BJ (cell line): ENCODE data around the gene BID. TPM values are rescaled to one million over a fixed set of nuclear protein-coding genes. Genes with fewer than 3 reads are reported as not detected.

Source experiments
- CTCF ChIA-PET: fragments of 350-600 bp; formaldehyde crosslinking; extraction: SDS; loops from one replicate; lab custom pipeline; 2021; ENCODE audit warnings: antibody characterized with exemption, inconsistent platforms; lab: Yijun Ruan, JAX
- POLR2A ChIA-PET: fragments of 300-600 bp; sonication (Branson Sonifier 250); formaldehyde crosslinking; extraction: SDS; loops from one replicate; lab custom pipeline; 2021; ENCODE audit warnings: antibody characterized with exemption; lab: Charles Lee
- DNase-seq: peaks from one replicate; pipeline ENCODE4 v3.0.0-alpha.2; 2011; ENCODE audit warnings: low read depth
- H3K27me3 ChIP-seq: 2 replicates; pipeline ENCODE4 v1.6.0; 2011; ENCODE audit warnings: low read length; ENCODE audit not compliant: control insufficient read depth, insufficient read depth
- H3K36me3 ChIP-seq: 2 replicates; pipeline ENCODE4 v1.5.1; 2011; ENCODE audit warnings: low read length; ENCODE audit not compliant: control insufficient read depth, insufficient read depth
- H3K4me3 ChIP-seq: 2 replicates; pipeline ENCODE4 v1.5.1; 2011; ENCODE audit warnings: low read depth, mild to moderate bottlenecking, control low read depth, low read length
- polyA plus RNA-seq: library from polyadenylated mRNA; depleted of rRNA; stranded (reverse); fragments of >200 nt; gene quantifications from 2 replicates; pipeline ENCODE4 v1.2.3, GENCODE V29; 2011
- TF ChIP-seq, protein P1 (sequence below): IDR thresholded peaks from 2 replicates; pipeline ENCODE4 v1.5.1; 2011; ENCODE audit warnings: low read depth, mild to moderate bottlenecking, control low read depth, inconsistent platforms, low read length, moderate library complexity; ENCODE audit not compliant: insufficient read depth

BID gene
- polyA plus RNA-seq, 1 experiment = 96.4 TPM

DNA sequence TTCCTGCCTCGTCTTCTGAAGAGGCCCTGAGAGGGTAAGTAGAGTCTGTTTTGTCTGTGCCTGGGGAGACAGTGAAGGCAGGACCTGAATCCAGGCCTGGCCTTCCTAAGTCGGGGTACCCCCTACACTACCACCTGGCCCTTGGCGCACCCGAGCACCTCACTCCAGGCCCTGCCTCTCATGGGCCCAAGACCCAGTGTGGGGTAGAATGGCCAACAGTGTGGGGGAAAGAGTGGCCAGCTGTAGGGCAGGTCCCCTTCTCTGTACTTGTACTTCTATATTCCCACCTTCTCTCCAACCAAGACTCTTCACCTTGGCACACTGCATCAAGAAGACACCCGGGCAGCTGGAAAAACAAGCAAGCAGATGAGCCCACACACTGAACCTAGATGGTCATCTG lies 22.4 kb upstream of the BID start:
- peaks cover 3% of the 10 kb centered on the region for H3K36me3 ChIP-seq
- DNase-seq = no peak
- H3K27me3 ChIP-seq = no peaks in the 10 kb centered on the region
- ChIA-PET POLR2A (no interaction called here), CTCF (interaction anchor here (1.2 kb wide), 1 partner anchor 12 kb away, joined by 3 read pairs; no protein-coding TSS in a partner anchor)
- H3K4me3 ChIP-seq = no peak overlapping the region
- TF ChIP-seq, protein P1, sequence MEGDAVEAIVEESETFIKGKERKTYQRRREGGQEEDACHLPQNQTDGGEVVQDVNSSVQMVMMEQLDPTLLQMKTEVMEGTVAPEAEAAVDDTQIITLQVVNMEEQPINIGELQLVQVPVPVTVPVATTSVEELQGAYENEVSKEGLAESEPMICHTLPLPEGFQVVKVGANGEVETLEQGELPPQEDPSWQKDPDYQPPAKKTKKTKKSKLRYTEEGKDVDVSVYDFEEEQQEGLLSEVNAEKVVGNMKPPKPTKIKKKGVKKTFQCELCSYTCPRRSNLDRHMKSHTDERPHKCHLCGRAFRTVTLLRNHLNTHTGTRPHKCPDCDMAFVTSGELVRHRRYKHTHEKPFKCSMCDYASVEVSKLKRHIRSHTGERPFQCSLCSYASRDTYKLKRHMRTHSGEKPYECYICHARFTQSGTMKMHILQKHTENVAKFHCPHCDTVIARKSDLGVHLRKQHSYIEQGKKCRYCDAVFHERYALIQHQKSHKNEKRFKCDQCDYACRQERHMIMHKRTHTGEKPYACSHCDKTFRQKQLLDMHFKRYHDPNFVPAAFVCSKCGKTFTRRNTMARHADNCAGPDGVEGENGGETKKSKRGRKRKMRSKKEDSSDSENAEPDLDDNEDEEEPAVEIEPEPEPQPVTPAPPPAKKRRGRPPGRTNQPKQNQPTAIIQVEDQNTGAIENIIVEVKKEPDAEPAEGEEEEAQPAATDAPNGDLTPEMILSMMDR = no peak

DNA sequence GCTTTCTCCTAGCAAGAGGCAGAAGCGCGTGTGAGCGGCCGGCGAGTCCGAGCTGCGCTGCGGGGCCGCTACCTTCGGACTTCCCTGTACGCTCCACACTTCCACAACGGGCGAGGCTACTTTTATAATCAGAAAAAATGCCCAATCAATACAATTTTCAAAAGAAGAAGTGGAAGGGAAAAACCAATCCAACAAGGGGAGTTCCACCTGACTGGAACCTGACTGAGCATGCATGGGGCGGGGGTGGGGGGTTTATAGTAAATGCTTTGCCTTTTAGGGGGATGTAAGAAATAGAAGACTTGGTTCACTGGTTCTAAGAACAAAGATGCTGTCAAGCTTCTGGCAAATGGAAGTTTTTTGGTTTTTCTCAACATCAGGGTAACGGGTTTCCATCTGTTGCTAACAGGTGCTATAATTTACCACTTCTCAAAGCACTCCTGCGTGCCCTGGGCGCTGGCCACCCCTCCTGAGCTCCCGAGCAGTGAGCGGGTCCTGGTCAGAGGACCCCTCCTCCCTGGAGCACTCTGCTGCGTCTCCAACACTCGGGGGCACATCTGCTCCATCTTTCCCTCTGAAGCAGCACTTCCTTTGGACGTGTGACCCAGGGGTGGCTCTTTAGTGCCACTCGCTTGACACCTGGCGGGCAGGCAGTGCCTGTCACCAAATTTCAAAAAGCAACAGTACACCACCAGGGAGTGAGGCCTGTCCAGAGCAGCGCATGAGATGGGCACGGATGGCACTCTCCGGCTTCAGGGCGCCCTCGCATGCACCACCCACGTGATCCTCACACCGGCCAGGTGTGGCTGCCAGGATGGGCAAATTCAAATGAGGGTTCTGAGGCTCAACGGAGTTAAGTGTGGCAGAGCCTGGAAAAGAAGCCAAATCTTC lies 21.6 kb upstream of the BID start:
- Histone ChIP-seq H3K4me3 (no peak overlapping the region), H3K27me3 (no peaks in the 10 kb centered on the region), H3K36me3 (peaks cover 3% of the 10 kb centered on the region)
- ChIA-PET POLR2A (no interaction called here), CTCF (interaction anchor here (1.2 to 1.6 kb wide), 2 partner anchors 9 to 11 kb away, joined by 3 to 6 read pairs; no protein-coding TSS in a partner anchor)
- TF ChIP-seq, protein P1 = no peak
- no peak for DNase-seq

DNA sequence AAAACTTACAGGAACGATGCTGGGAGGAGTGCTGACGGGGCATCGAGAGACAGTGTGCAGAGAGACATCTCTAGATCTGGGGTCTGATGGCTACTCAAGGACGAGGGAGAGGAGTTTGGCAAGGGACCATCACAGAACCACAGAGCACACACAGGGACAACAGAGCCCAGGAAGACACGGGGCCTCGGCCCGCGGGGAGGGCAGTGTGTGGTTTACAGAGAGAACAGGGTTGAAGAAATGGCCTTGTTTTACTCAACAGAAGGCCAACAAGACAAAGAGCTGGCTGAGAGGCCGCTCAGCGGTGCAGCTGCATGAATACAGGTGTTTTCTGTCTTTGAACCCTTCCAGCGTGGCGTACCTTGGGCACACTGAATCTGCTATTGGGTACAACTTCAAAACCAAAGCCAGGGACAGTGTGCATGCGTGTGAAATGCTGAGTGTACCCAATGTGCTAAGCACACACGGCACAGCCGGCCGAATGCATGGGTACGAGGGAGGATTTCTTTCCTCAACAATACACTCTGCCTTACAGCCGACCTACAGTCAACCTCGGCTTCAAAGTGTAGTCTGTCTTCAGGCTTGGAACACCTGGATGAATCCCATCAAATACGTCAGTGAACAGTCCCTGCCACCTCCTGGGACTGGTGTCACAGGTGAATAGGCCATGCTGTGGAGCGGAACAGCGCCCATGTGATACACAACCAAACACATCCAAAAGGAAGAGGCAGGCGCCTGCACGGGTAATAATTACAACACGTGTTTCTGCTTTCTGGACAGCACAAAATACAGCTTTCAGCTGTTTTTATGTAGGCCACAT lies 20.7 kb upstream of the BID start:
- TF ChIP-seq, protein P1 = no peak
- ChIA-PET CTCF (interaction anchor here (1.6 kb wide), 1 partner anchor 8 kb away, joined by 6 read pairs; no protein-coding TSS in a partner anchor), POLR2A (no interaction called here)
- DNase-seq = no peak
- no peaks in the 10 kb centered on the region for H3K27me3 ChIP-seq
- peaks cover 10% of the 10 kb centered on the region for H3K36me3 ChIP-seq
- no peak overlapping the region for H3K4me3 ChIP-seq

DNA sequence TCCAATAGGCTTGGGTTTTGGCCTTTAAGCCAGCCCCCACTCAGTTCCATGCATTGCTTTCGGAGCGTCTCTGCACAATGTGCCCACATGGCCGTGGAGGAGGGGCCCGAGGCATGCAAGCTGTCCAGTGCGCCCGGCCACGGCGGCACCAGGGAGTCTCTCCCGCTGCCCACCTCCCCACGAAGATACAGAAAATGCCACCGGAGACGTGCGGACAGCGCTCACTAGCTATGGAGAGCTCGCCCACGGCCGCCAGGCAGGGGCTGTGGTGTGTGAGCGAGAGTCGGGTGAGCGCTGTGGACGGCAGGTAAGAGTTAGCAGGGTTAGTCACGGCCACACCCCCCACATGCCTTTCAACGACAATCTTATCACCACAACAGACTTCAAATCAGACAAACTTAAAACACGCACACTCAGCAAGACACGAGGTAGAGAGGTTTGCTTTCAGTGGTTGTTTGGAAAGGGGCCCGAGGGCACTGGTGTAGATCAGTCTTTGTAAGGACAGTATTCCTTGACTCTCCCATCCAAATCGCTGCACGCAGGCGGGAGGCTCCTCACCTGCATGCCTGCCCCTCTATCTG lies 18.7 kb upstream of the BID start:
- DNase-seq = no peak
- Histone ChIP-seq H3K4me3 (no peak overlapping the region), H3K27me3 (no peaks in the 10 kb centered on the region), H3K36me3 (peaks cover 13% of the 10 kb centered on the region)
- ChIA-PET POLR2A (no interaction called here), CTCF (no interaction called here)
- TF ChIP-seq, protein P1 = no peak
